Measurements from ENCODE around the gene RBP3. TPM values are rescaled to one million over a fixed set of nuclear protein-coding genes. Genes with fewer than 3 reads are reported as not detected.

Gene RBP3
- polyA plus RNA-seq, 1 donor (not counting 4 experiments of a cell fraction or from before 2014, with no cell fraction given), result not detected

- Histone ChIP-seq H3K79me2 (ENCODE audit: control insufficient read depth, insufficient read depth, low read length) (no peaks in the 10 kb centered on the region), H4K20me1 (ENCODE audit: control insufficient read depth, extremely low read depth, insufficient read depth, low read length) (no peaks in the 10 kb centered on the region), H3K4me2 (ENCODE audit: control insufficient read depth, extremely low read depth, insufficient read depth, low read depth, low read length) (no peak overlapping the region), H3K27ac (ENCODE audit: control insufficient read depth, insufficient read depth, low read length) (no peak overlapping the region), H3K36me3 (ENCODE audit: control insufficient read depth in 2 of 2, extremely low read depth in 1 of 2, insufficient read depth in 2 of 2, low read length in 2 of 2) (no peaks in the 10 kb centered on the region), H3K27me3 (ENCODE audit: control insufficient read depth, extremely low read depth, insufficient read depth, low read length) (peaks cover 5% of the 10 kb centered on the region), H3K4me3 (ENCODE audit: control insufficient read depth in 2 of 3, extremely low read depth in 1 of 3, insufficient read depth in 2 of 3, low read depth in 1 of 3, low read length in 3 of 3) (no peak overlapping the region), H3K9ac (ENCODE audit: control insufficient read depth, extremely low read depth, insufficient read depth, low read length) (no peak overlapping the region), H2AFZ (ENCODE audit: control insufficient read depth, low read length) (no peak overlapping the region), H3K9me3 (ENCODE audit: control insufficient read depth, low read depth, low read length) (no peaks in the 10 kb centered on the region), H3K4me1 (ENCODE audit: control insufficient read depth, extremely low read depth, insufficient read depth, low read length) (no peaks in the 10 kb centered on the region), H3K9me1 (ENCODE audit: control insufficient read depth, extremely low read depth, insufficient read depth, low read length) (no peaks in the 10 kb centered on the region)
- FAIRE-seq (no peak), DNase-seq (ENCODE audit: low read depth, low spot score) (peak; percentile 56)
- dilution Hi-C loops (cut with MboI; ENCODE audit: extremely low pct_ligation_motif_present, low sequenced_read_pairs), result no loop called here
- TF ChIP-seq CTCF (optimal IDR thresholded peaks at IDR 0.05 in 1 of 3, IDR thresholded peaks at IDR 0.05 in 1 of 3, conservative IDR thresholded peaks at IDR 0.05 in 1 of 3; ENCODE audit: extremely low read depth in 1 of 3, insufficient read depth in 2 of 3, low read length in 3 of 3), result peak; percentile 90 to 98 (median 97)
- TF ChIP-seq EZH2 (IDR thresholded peaks at IDR 0.05; ENCODE audit: low read length), result no peak
Measured at GRCh38 chr10:47340608-47341170, 7.5 kb upstream of the RBP3 start.

- H3K9me3 ChIP-seq (ENCODE audit: control insufficient read depth, low read depth, low read length), result no peaks in the 10 kb centered on the region
- no peak overlapping the region for H3K4me3 ChIP-seq (ENCODE audit: control insufficient read depth in 2 of 3, extremely low read depth in 1 of 3, insufficient read depth in 2 of 3, low read depth in 1 of 3, low read length in 3 of 3)
- no peaks in the 10 kb centered on the region for H3K9me1 ChIP-seq (ENCODE audit: control insufficient read depth, extremely low read depth, insufficient read depth, low read length)
- FAIRE-seq (no peak), DNase-seq (ENCODE audit: low read depth, low spot score) (no peak)
- no peak overlapping the region for H3K4me2 ChIP-seq (ENCODE audit: control insufficient read depth, extremely low read depth, insufficient read depth, low read depth, low read length)
- no peaks in the 10 kb centered on the region for H4K20me1 ChIP-seq (ENCODE audit: control insufficient read depth, extremely low read depth, insufficient read depth, low read length)
- H3K27me3 ChIP-seq (ENCODE audit: control insufficient read depth, extremely low read depth, insufficient read depth, low read length), result no peaks in the 10 kb centered on the region
- TF ChIP-seq EZH2 (IDR thresholded peaks at IDR 0.05; ENCODE audit: low read length) (no peak), CTCF (optimal IDR thresholded peaks at IDR 0.05 in 1 of 3, IDR thresholded peaks at IDR 0.05 in 1 of 3, conservative IDR thresholded peaks at IDR 0.05 in 1 of 3; ENCODE audit: extremely low read depth in 1 of 3, insufficient read depth in 2 of 3, low read length in 3 of 3) (no peak)
- H3K27ac ChIP-seq (ENCODE audit: control insufficient read depth, insufficient read depth, low read length), result no peak overlapping the region
- no peak overlapping the region for H2AFZ ChIP-seq (ENCODE audit: control insufficient read depth, low read length)
- H3K36me3 ChIP-seq (ENCODE audit: control insufficient read depth in 2 of 2, extremely low read depth in 1 of 2, insufficient read depth in 2 of 2, low read length in 2 of 2), result no peaks in the 10 kb centered on the region
- no peaks in the 10 kb centered on the region for H3K4me1 ChIP-seq (ENCODE audit: control insufficient read depth, extremely low read depth, insufficient read depth, low read length)
- dilution Hi-C loops (cut with MboI; ENCODE audit: extremely low pct_ligation_motif_present, low sequenced_read_pairs), result no loop called here
- H3K79me2 ChIP-seq (ENCODE audit: control insufficient read depth, insufficient read depth, low read length), result no peaks in the 10 kb centered on the region
- no peak overlapping the region for H3K9ac ChIP-seq (ENCODE audit: control insufficient read depth, extremely low read depth, insufficient read depth, low read length)
Measured at GRCh38 chr10:47344996-47345870, 2.9 kb upstream of the RBP3 start.

Data from keratinocyte (primary cell).